ENCODE results near the gene MANBA. TPM values are rescaled to one million over a fixed set of nuclear protein-coding genes. Genes with fewer than 3 reads are reported as not detected.

MANBA gene
- total and polyA plus RNA-seq, 2 of the 13 experiments (the other 11 are each of a cell fraction or from before 2014, with no cell fraction given): 11.7 to 33.3 TPM

DNA sequence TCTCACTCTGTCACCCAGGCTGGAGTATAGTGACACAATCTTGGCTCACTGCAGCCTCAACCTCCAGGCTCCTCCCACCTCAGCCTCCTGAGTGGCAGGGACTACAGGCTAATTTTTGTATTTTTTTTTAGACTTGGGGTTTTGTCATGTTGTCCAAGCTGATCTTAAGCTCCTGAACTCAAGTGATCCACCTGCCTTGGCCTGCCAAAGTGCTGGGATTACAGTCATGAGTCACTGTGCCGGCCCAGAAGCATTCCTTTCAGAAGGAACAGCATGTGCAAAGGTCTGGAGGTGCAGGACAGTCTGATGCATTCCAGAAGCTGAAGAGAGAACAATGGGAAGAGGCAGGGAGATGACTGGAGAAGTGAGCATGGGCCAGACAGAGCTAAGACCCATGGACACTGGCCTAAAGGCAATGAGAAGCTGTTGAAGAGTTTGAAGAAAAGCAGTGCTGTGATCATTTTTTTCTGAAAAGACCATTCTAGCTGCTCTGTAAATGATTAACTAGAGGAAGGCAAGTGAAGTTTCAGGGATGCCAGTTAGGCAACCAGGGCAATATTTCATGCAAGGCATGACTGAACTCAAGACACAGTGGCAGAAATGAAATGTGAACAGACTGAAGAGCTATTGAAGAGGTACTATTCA, 43.2 kb downstream of the MANBA start (continued):
- TF ChIP-seq ZEB1 (IDR thresholded peaks at IDR 0.05; ENCODE audit: insufficient replicate concordance, low read depth) (no peak), GABPB1 (CRISPR knock-in tag; IDR thresholded peaks at IDR 0.05) (0 out of 2 replicates have a peak, but pooled peaks have one; percentile 12), KDM2A (CRISPR knock-in tag; IDR thresholded peaks at IDR 0.05; ENCODE audit: borderline replicate concordance, low read depth) (0 out of 2 replicates have a peak, but pooled peaks have one; percentile 36), MAFG (CRISPR knock-in tag; IDR thresholded peaks at IDR 0.05) (no peak), YEATS4 (CRISPR knock-in tag; IDR thresholded peaks at IDR 0.05; ENCODE audit: borderline replicate concordance) (no peak), HHEX (CRISPR knock-in tag; IDR thresholded peaks at IDR 0.05) (no peak), TAF15 (IDR thresholded peaks at IDR 0.05; ENCODE audit: low read depth, low read length, poor library complexity, severe bottlenecking) (no peak), ZNF263 (CRISPR knock-in tag; IDR thresholded peaks at IDR 0.05) (no peak), HNRNPLL (IDR thresholded peaks at IDR 0.05; ENCODE audit: low read depth, low read length, poor library complexity, severe bottlenecking) (no peak), HMG20A (CRISPR knock-in tag; IDR thresholded peaks at IDR 0.05; ENCODE audit: borderline replicate concordance) (peak; percentile 28; the same call in 1 of the 2 replicates), FIP1L1 (IDR thresholded peaks at IDR 0.05; ENCODE audit: borderline replicate concordance, insufficient read depth, low read depth, low read length) (0 out of 2 replicates have a peak, but pooled peaks have one; percentile 22), ZNF607 (CRISPR knock-in tag; IDR thresholded peaks at IDR 0.05; ENCODE audit: borderline replicate concordance) (no peak), ZNF782 (CRISPR knock-in tag; IDR thresholded peaks at IDR 0.05; ENCODE audit: borderline replicate concordance) (no peak; the same call in 1 of the 2 replicates), CBFB (CRISPR knock-in tag; IDR thresholded peaks at IDR 0.05) (no peak), TCF12 (IDR thresholded peaks at IDR 0.05) (no peak), TCF12 (CRISPR knock-in tag; IDR thresholded peaks at IDR 0.05) (no peak), ZFP90 (CRISPR knock-in tag; IDR thresholded peaks at IDR 0.05; ENCODE audit: borderline replicate concordance) (no peak), BCL6 (CRISPR knock-in tag; IDR thresholded peaks at IDR 0.05) (no peak), TRIM22 (IDR thresholded peaks at IDR 0.05) (no peak), KLF16 (CRISPR knock-in tag; IDR thresholded peaks at IDR 0.05) (no peak), ZFP41 (CRISPR knock-in tag; IDR thresholded peaks at IDR 0.05; ENCODE audit: borderline replicate concordance) (no peak), RXRB (CRISPR knock-in tag; IDR thresholded peaks at IDR 0.05; ENCODE audit: borderline replicate concordance) (no peak), ZFP1 (CRISPR knock-in tag; IDR thresholded peaks at IDR 0.05) (no peak), ZNF383 (CRISPR knock-in tag; IDR thresholded peaks at IDR 0.05; ENCODE audit: borderline replicate concordance) (no peak), ATF7-NPFF (CRISPR knock-in tag; IDR thresholded peaks at IDR 0.05; ENCODE audit: low read depth) (no peak), NR3C1 (CRISPR knock-in tag; IDR thresholded peaks at IDR 0.05) (no peak), ZNF570 (CRISPR knock-in tag; IDR thresholded peaks at IDR 0.05; ENCODE audit: borderline replicate concordance) (no peak), SYNCRIP (IDR thresholded peaks at IDR 0.05; ENCODE audit: insufficient read depth, low read depth, low read length) (no peak), ZSCAN29 (CRISPR knock-in tag; conservative IDR thresholded peaks at IDR 0.05) (no peak)
- TF ChIP-seq, protein P1, sequence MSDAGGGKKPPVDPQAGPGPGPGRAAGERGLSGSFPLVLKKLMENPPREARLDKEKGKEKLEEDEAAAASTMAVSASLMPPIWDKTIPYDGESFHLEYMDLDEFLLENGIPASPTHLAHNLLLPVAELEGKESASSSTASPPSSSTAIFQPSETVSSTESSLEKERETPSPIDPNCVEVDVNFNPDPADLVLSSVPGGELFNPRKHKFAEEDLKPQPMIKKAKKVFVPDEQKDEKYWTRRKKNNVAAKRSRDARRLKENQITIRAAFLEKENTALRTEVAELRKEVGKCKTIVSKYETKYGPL (CRISPR knock-in tag; IDR thresholded peaks at IDR 0.05): no peak
